Common myeloid progenitor, CD34-positive (primary cell): ENCODE results near the gene YOD1.

Experiments
- CTCF ChIA-PET: fragments of 350-600 bp; sonication (Branson Sonifier 250); formaldehyde crosslinking; loops from one replicate; lab custom pipeline; 2021; ENCODE audit warnings: antibody characterized with exemption; lab: Charles Lee
- POLR2A ChIA-PET: fragments of 350-600 bp; sonication (Branson Sonifier 250); formaldehyde crosslinking; loops from one replicate; lab custom pipeline; 2021; ENCODE audit warnings: antibody characterized with exemption; lab: Charles Lee
- DNase-seq, 3 donors: peaks; one replicate each; pipeline versions ENCODE4 v3.0.0 to v3.0.0-alpha.2; 2013
- H3K27ac ChIP-seq, 2 experiments: 1 replicate in 1 of 2; 2 replicates in 1 of 2; pipeline ENCODE4 v1.7.0; 2013; ENCODE audit warnings: inconsistent platforms in 2 of 2, low read length in 2 of 2, mild to moderate bottlenecking in 2 of 2, low read depth in 1 of 2, moderate library complexity in 1 of 2; ENCODE audit not compliant: severe bottlenecking in 2 of 2, insufficient read depth in 1 of 2, poor library complexity in 1 of 2
- H3K27me3 ChIP-seq, 5 experiments: replicated peaks in 2 of 5; 1 replicate in 3 of 5; 2 replicates in 2 of 5; pipeline versions ENCODE4 v1.6.1 to v1.7.0; 2013; ENCODE audit warnings: low read length in 4 of 5, mild to moderate bottlenecking in 2 of 5, moderate library complexity in 2 of 5, inconsistent platforms in 1 of 5; ENCODE audit not compliant: insufficient read depth in 5 of 5, control insufficient read depth in 4 of 5
- H3K36me3 ChIP-seq, 4 experiments: 1 replicate in 2 of 4; 2 replicates in 2 of 4; pipeline versions ENCODE4 v1.6.1 to v1.7.0; 2013; ENCODE audit warnings: low read length in 3 of 4, control low read depth in 1 of 4, mild to moderate bottlenecking in 1 of 4; ENCODE audit not compliant: control insufficient read depth in 4 of 4, insufficient read depth in 4 of 4
- H3K4me1 ChIP-seq, 4 experiments: 1 replicate in 3 of 4; 2 replicates in 1 of 4; pipeline versions ENCODE4 v1.6.1 to v1.7.1; 2013; ENCODE audit warnings: low read length in 3 of 4, mild to moderate bottlenecking in 3 of 4, control low read depth in 1 of 4, inconsistent platforms in 1 of 4, moderate library complexity in 1 of 4; ENCODE audit not compliant: control insufficient read depth in 4 of 4, insufficient read depth in 4 of 4; ENCODE audit errors: control extremely low read depth in 1 of 4
- H3K4me3 ChIP-seq, 7 experiments: 1 replicate in 4 of 7; 2 replicates in 3 of 7; pipeline versions ENCODE4 v1.5.1 to v1.7.0; 2013; ENCODE audit warnings: mild to moderate bottlenecking in 7 of 7, low read length in 6 of 7, moderate library complexity in 6 of 7, inconsistent platforms in 2 of 7, low read depth in 2 of 7, control low read depth in 1 of 7; ENCODE audit not compliant: insufficient read depth in 4 of 7, control insufficient read depth in 1 of 7; ENCODE audit errors: extremely low read depth in 1 of 7
- H3K9me3 ChIP-seq, 5 experiments: 1 replicate in 4 of 5; 2 replicates in 1 of 5; pipeline versions ENCODE4 v1.6.1 to v1.7.1; 2013; ENCODE audit warnings: low read length in 4 of 5, mild to moderate bottlenecking in 2 of 5, inconsistent platforms in 1 of 5, low read depth in 1 of 5, moderate library complexity in 1 of 5; ENCODE audit not compliant: control insufficient read depth in 4 of 5, insufficient read depth in 2 of 5; ENCODE audit errors: control extremely low read depth in 1 of 5
- WGBS: methylation state at CpG from one replicate; pipeline ENCODE4 v1.1.5; 2013; ENCODE audit not compliant: insufficient coverage; 5-methylcytosine and 5-hydroxymethylcytosine counted together

The YOD1 gene

GRCh38 chr1:207004931-207005830 lies 45.8 kb downstream of the YOD1 start:
- POLR2A ChIA-PET, result no interaction called here
- H3K27me3 ChIP-seq, result no peaks in the 10 kb centered on the region
- DNase-seq, result peak; percentile 31 to 56 (median 51)
- no peak overlapping the region for H3K27ac ChIP-seq
- no peaks in the 10 kb centered on the region for H3K9me3 ChIP-seq
- H3K36me3 ChIP-seq, result no peaks in the 10 kb centered on the region
- 36% methylated on average over 7 of the region's 9 CpGs for WGBS
- CTCF ChIA-PET, result interaction anchor here (0.7 to 5.1 kb wide), 19 partner anchors 9 to 495 kb away, joined by 3 to 67 read pairs (median 5); partner anchors contain the start of genes C1orf116 and FCMR
- peaks cover 0 to 7% (median 0%) of the 10 kb centered on the region in 4 experiments for H3K4me1 ChIP-seq
- peak overlapping the region in 1 of 7 experiments; percentile 51 for H3K4me3 ChIP-seq

- Histone ChIP-seq H3K4me1 (peaks cover 0 to 7% (median 0%) of the 10 kb centered on the region in 4 experiments), H3K9me3 (no peaks in the 10 kb centered on the region), H3K27ac (no peak overlapping the region), H3K27me3 (no peaks in the 10 kb centered on the region), H3K36me3 (no peaks in the 10 kb centered on the region), H3K4me3 (no peak overlapping the region)
- no peak for DNase-seq
- CTCF ChIA-PET, result interaction anchor here (0.7 to 5.1 kb wide), 8 partner anchors 9 to 193 kb away, joined by 3 to 67 read pairs (median 4); no protein-coding TSS in a partner anchor
- POLR2A ChIA-PET, result no interaction called here
- 100% methylated on average over 3 of the region's 4 CpGs for WGBS
Observed at GRCh38 chr1:207003210-207003609, 47.8 kb downstream of the YOD1 start.

- Histone ChIP-seq H3K27ac (no peak overlapping the region), H3K27me3 (no peaks in the 10 kb centered on the region), H3K4me3 (no peak overlapping the region), H3K9me3 (no peaks in the 10 kb centered on the region), H3K36me3 (no peaks in the 10 kb centered on the region), H3K4me1 (peaks cover 0 to 7% (median 0%) of the 10 kb centered on the region in 4 experiments)
- no peak for DNase-seq
- POLR2A ChIA-PET, result no interaction called here
- CTCF ChIA-PET, result interaction anchor here (1.0 to 5.1 kb wide), 5 partner anchors 9 to 193 kb away, joined by 3 to 67 read pairs (median 3); no protein-coding TSS in a partner anchor
- WGBS, result 50% methylated on average over 1 of the region's 1 CpG
Observed at GRCh38 chr1:207002724-207003146, 48.3 kb downstream of the YOD1 start.

- Histone ChIP-seq H3K9me3 (no peaks in the 10 kb centered on the region), H3K4me1 (peaks cover 0 to 7% (median 0%) of the 10 kb centered on the region in 4 experiments), H3K36me3 (no peaks in the 10 kb centered on the region), H3K27me3 (no peaks in the 10 kb centered on the region), H3K4me3 (no peak overlapping the region), H3K27ac (no peak overlapping the region)
- no peak for DNase-seq
- ChIA-PET POLR2A (no interaction called here), CTCF (interaction anchor here (1.2 to 1.4 kb wide), 2 partner anchors 10 to 30 kb away, joined by 3 read pairs; no protein-coding TSS in a partner anchor)
- 100% methylated on average over 3 of the region's 5 CpGs for WGBS
Observed at GRCh38 chr1:207001492-207002245, 49.3 kb downstream of the YOD1 start.

- CTCF ChIA-PET, result interaction anchor here (0.7 kb wide), 1 partner anchor 9 kb away, joined by 3 read pairs; no protein-coding TSS in a partner anchor
- WGBS, result 67% methylated on average over 3 of the region's 5 CpGs
- H3K27me3 ChIP-seq, result no peaks in the 10 kb centered on the region
Observed at GRCh38 chr1:207000651-207001291, 50.2 kb downstream of the YOD1 start.

GRCh38 chr1:206998816-206999215 lies 52.2 kb downstream of the YOD1 start:
- H3K27me3 ChIP-seq, result no peaks in the 10 kb centered on the region
- no CpG with 5 or more reads among the region's 2 CpGs for WGBS
- peaks cover 0 to 4% (median 0%) of the 10 kb centered on the region in 4 experiments for H3K4me1 ChIP-seq
- H3K27ac ChIP-seq, result no peak overlapping the region
- no peaks in the 10 kb centered on the region for H3K36me3 ChIP-seq
- DNase-seq, result no peak
- no peak overlapping the region for H3K4me3 ChIP-seq
- POLR2A ChIA-PET, result no interaction called here
- CTCF ChIA-PET, result interaction anchor here (1.1 to 1.6 kb wide), 3 partner anchors 8 to 199 kb away, joined by 3 to 4 read pairs (median 4); no protein-coding TSS in a partner anchor
- no peaks in the 10 kb centered on the region for H3K9me3 ChIP-seq

More at GRCh38 chr1:207000651-207001291, 50.2 kb downstream of the YOD1 start:
- POLR2A ChIA-PET, result no interaction called here
- Histone ChIP-seq H3K4me3 (no peak overlapping the region), H3K9me3 (no peaks in the 10 kb centered on the region), H3K4me1 (peaks cover 0 to 7% (median 0%) of the 10 kb centered on the region in 4 experiments), H3K27ac (no peak overlapping the region), H3K36me3 (no peaks in the 10 kb centered on the region)
- no peak for DNase-seq
